Activated naive CD8-positive, alpha-beta T cell treated with anti-CD3 and anti-CD28 coated beads, Interleukin-2, amount 50 U/mL, for 16 hours (primary cell): ENCODE measurements around the gene MRC1.

Experiments used
- DNase-seq: peaks from one replicate; pipeline ENCODE4 v3.0.0-alpha.2; 2020; ENCODE audit warnings: low read depth, low spot score

MRC1 gene

GRCh38 chr10:17808971-17809841 lies at the start of gene MRC1:
Gene MRC1, plus strand, starts transcription at chr10:17809348. Its CDS starts 118 bp downstream, at chr10:17809466.
- DNase-seq = no peak

- DNase-seq = no peak
These were observed 45.0 kb upstream of the MRC1 start for GRCh38 chr10:17764142-17764541.

GRCh38 chr10:17765602-17766001 lies 43.5 kb upstream of the MRC1 start:
- no peak for DNase-seq

GRCh38 chr10:17766731-17767130 lies 42.4 kb upstream of the MRC1 start:
- DNase-seq = no peak

- no peak for DNase-seq
These were observed 40.7 kb upstream of the MRC1 start for GRCh38 chr10:17768496-17768895.

GRCh38 chr10:17768957-17769356 lies 40.2 kb upstream of the MRC1 start:
- DNase-seq = no peak

- DNase-seq = no peak
These were observed 38.1 kb upstream of the MRC1 start for GRCh38 chr10:17771017-17771416.

- no peak for DNase-seq
These were observed 29.4 kb upstream of the MRC1 start for GRCh38 chr10:17779784-17780183.

GRCh38 chr10:17780727-17781126 lies 28.4 kb upstream of the MRC1 start:
- DNase-seq = no peak

- DNase-seq = no peak
These were observed 27.3 kb upstream of the MRC1 start for GRCh38 chr10:17781856-17782255.

- DNase-seq = no peak
These were observed 26.1 kb upstream of the MRC1 start for GRCh38 chr10:17782921-17783665.

GRCh38 chr10:17783751-17784150 lies 25.4 kb upstream of the MRC1 start:
- no peak for DNase-seq

- DNase-seq = no peak
These were observed 24.5 kb upstream of the MRC1 start for GRCh38 chr10:17784688-17785087.

- no peak for DNase-seq
These were observed 23.7 kb upstream of the MRC1 start for GRCh38 chr10:17785276-17785930.

- DNase-seq = no peak
These were observed 21.8 kb upstream of the MRC1 start for GRCh38 chr10:17787087-17787961.

- no peak for DNase-seq
These were observed 20.5 kb upstream of the MRC1 start for GRCh38 chr10:17788646-17789045.

- no peak for DNase-seq
These were observed 19.8 kb upstream of the MRC1 start for GRCh38 chr10:17789396-17789795.

- DNase-seq = no peak
These were observed 18.5 kb upstream of the MRC1 start for GRCh38 chr10:17790651-17791050.

GRCh38 chr10:17792991-17793390 lies 16.2 kb upstream of the MRC1 start:
- no peak for DNase-seq

- DNase-seq = no peak
These were observed 15.1 kb upstream of the MRC1 start for GRCh38 chr10:17793823-17794644.
